ENCODE data around the gene NBEAL2. TPM values are rescaled to one million over a fixed set of nuclear protein-coding genes. Genes with fewer than 3 reads are reported as not detected.

NBEAL2 gene
- total and polyA plus RNA-seq, 2 experiments from 2014 or later: 38.6 to 42.2 TPM

DNA sequence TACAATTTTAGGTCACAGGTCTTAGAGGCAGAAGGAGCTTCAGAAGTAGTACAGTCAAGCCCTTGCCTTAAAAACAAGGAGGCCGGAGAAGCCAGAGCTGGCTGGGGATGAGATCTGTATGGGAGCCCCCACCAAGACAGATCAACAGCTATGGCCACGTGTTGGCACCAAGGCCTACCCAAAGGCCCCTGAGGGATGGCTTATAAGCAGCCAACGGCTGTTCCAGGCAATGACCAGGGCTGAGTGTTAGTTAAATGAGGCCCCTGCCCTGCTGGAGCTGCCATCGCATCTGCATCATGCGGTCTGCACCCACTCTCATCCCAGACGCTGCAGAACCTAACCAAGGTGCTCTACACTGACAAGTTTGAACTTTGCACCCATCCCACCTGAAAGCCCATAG, 46.2 kb upstream of the NBEAL2 start:
- Histone ChIP-seq H4K20me1 (ENCODE audit: insufficient read depth, poor library complexity, severe bottlenecking) (peaks cover 8% of the 10 kb centered on the region), H3K36me3 (replicated peaks; ENCODE audit: insufficient read depth, low read depth) (no peaks in the 10 kb centered on the region), H3K4me1 (ENCODE audit: insufficient read depth) (peaks cover 70% of the 10 kb centered on the region), H3K27ac (peak overlapping the region; percentile 87), H3K79me2 (peaks cover 85% of the 10 kb centered on the region), H3K9me2 (replicated peaks; ENCODE audit: insufficient read depth) (no peaks in the 10 kb centered on the region), H3K4me2 (no peak overlapping the region), H2AFZ (no peak overlapping the region), H3K9me3 (ENCODE audit: low read depth) (no peaks in the 10 kb centered on the region), H3K4me3 (no peak overlapping the region), H3K27me3 (no peaks in the 10 kb centered on the region)
- 72% methylated on average over 6 of the region's 6 CpGs for WGBS (ENCODE audit: low lambda C conversion rate, missing lambda C conversion rate)
- TF ChIP-seq EZH2 (IDR thresholded peaks at IDR 0.05; ENCODE audit: borderline replicate concordance) (no peak), EZH2phosphoT487 (IDR thresholded peaks at IDR 0.05; ENCODE audit: low read depth, severe bottlenecking, unreplicated experiment) (no peak)
- TF ChIP-seq, protein P1, sequence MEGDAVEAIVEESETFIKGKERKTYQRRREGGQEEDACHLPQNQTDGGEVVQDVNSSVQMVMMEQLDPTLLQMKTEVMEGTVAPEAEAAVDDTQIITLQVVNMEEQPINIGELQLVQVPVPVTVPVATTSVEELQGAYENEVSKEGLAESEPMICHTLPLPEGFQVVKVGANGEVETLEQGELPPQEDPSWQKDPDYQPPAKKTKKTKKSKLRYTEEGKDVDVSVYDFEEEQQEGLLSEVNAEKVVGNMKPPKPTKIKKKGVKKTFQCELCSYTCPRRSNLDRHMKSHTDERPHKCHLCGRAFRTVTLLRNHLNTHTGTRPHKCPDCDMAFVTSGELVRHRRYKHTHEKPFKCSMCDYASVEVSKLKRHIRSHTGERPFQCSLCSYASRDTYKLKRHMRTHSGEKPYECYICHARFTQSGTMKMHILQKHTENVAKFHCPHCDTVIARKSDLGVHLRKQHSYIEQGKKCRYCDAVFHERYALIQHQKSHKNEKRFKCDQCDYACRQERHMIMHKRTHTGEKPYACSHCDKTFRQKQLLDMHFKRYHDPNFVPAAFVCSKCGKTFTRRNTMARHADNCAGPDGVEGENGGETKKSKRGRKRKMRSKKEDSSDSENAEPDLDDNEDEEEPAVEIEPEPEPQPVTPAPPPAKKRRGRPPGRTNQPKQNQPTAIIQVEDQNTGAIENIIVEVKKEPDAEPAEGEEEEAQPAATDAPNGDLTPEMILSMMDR (IDR thresholded peaks at IDR 0.05; ENCODE audit: poor library complexity): no peak
- DNase-seq (ENCODE audit: low spot score): no peak

DNA sequence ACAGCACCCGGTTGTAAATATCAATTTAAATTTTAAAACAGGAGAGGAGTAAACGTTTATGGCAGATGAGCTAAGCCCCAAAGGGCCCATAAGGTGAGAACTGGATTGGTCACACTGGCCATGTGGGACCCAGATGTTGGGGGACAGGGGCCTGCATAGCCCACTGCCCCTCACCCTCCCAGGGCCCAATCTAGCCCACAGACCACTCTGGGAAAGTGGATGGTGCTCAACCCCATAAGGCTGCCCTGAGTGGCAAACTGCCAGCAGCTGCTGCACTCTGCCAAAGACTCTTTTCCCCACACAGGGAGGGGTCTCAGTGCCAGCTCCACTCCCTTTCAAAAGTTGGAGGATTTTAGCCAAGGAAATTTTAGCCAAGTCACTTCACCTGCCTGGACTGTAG, 45.4 kb upstream of the NBEAL2 start:
- no peak overlapping the region for H3K4me2 ChIP-seq
- no peaks in the 10 kb centered on the region for H3K36me3 ChIP-seq (replicated peaks; ENCODE audit: insufficient read depth, low read depth)
- DNase-seq (ENCODE audit: low spot score): no peak
- no peak for TF ChIP-seq EZH2phosphoT487 (IDR thresholded peaks at IDR 0.05; ENCODE audit: low read depth, severe bottlenecking, unreplicated experiment)
- no peak for TF ChIP-seq EZH2 (IDR thresholded peaks at IDR 0.05; ENCODE audit: borderline replicate concordance)
- TF ChIP-seq, protein P1 (IDR thresholded peaks at IDR 0.05; ENCODE audit: poor library complexity): no peak
- H3K27me3 ChIP-seq: no peaks in the 10 kb centered on the region
- peaks cover 85% of the 10 kb centered on the region for H3K79me2 ChIP-seq
- 52% methylated on average over 2 of the region's 2 CpGs for WGBS (ENCODE audit: low lambda C conversion rate, missing lambda C conversion rate)
- H3K27ac ChIP-seq: peak overlapping the region; percentile 87
- H3K9me3 ChIP-seq (ENCODE audit: low read depth): no peaks in the 10 kb centered on the region
- no peak overlapping the region for H2AFZ ChIP-seq
- peaks cover 8% of the 10 kb centered on the region for H4K20me1 ChIP-seq (ENCODE audit: insufficient read depth, poor library complexity, severe bottlenecking)
- H3K4me1 ChIP-seq (ENCODE audit: insufficient read depth): peaks cover 77% of the 10 kb centered on the region
- no peaks in the 10 kb centered on the region for H3K9me2 ChIP-seq (replicated peaks; ENCODE audit: insufficient read depth)
- no peak overlapping the region for H3K4me3 ChIP-seq

DNA sequence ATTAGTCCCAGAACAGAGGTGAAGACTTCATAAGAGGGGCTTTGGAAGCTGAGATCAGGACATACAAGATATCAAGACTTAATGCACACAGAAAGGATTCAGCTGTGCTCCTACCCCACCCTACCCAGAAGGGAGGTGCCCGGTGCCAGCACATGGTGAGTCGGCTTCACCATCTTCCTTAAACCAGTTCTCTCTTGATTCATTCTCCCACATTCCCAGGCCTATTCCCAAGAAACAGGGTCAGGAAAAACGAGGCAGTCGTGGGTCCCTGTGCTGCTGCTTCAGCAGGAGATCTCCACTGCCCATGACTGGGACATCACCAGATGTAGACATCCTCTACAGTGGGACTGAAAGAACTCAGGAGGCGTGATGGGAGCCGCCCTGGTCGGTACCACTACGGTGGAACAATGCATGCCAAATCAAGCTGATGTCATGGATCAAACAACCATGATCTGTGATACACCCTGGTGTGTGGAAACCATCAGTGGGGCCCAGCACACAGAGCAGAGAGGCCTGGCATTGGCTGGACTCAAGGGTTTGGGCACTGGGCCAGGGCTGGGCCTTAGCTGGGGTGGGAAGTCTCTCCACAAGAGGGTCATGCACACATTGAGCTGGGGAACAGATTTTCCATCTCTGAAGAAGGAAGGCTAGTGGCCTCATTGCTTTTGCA, 44.8 kb upstream of the NBEAL2 start:
- DNase-seq (ENCODE audit: low spot score): peak; percentile 73
- H3K4me3 ChIP-seq: no peak overlapping the region
- 97% methylated on average over 8 of the region's 8 CpGs for WGBS (ENCODE audit: low lambda C conversion rate, missing lambda C conversion rate)
- H4K20me1 ChIP-seq (ENCODE audit: insufficient read depth, poor library complexity, severe bottlenecking): peaks cover 8% of the 10 kb centered on the region
- no peaks in the 10 kb centered on the region for H3K9me3 ChIP-seq (ENCODE audit: low read depth)
- H3K4me1 ChIP-seq (ENCODE audit: insufficient read depth): peaks cover 82% of the 10 kb centered on the region
- no peaks in the 10 kb centered on the region for H3K36me3 ChIP-seq (replicated peaks; ENCODE audit: insufficient read depth, low read depth)
- no peaks in the 10 kb centered on the region for H3K27me3 ChIP-seq
- no peaks in the 10 kb centered on the region for H3K9me2 ChIP-seq (replicated peaks; ENCODE audit: insufficient read depth)
- TF ChIP-seq, protein P1 (IDR thresholded peaks at IDR 0.05; ENCODE audit: poor library complexity): no peak
- H3K4me2 ChIP-seq: peak overlapping the region; percentile 20
- peak overlapping the region; percentile 87 for H3K27ac ChIP-seq
- H3K79me2 ChIP-seq: peaks cover 85% of the 10 kb centered on the region
- no peak overlapping the region for H2AFZ ChIP-seq

Measured in hepatocyte (in vitro differentiated cells).